WI38 (cell line): Measurements from ENCODE around the gene SLC35A5.
A peak's percentile ranks its signal among the peaks of the same experiment; 100 is the strongest.

Source experiments
- H3K4me3 ChIP-seq: 2 replicates; pipeline ENCODE4 v1.5.1; 2011; ENCODE audit warnings: low read depth, mild to moderate bottlenecking, control low read depth, low read length
- TF ChIP-seq, protein P1 (sequence below): IDR thresholded peaks from 2 replicates; pipeline ENCODE4 v1.5.1; 2012; ENCODE audit warnings: low read depth, mild to moderate bottlenecking, control low read depth, low read length

SLC35A5 gene

DNA sequence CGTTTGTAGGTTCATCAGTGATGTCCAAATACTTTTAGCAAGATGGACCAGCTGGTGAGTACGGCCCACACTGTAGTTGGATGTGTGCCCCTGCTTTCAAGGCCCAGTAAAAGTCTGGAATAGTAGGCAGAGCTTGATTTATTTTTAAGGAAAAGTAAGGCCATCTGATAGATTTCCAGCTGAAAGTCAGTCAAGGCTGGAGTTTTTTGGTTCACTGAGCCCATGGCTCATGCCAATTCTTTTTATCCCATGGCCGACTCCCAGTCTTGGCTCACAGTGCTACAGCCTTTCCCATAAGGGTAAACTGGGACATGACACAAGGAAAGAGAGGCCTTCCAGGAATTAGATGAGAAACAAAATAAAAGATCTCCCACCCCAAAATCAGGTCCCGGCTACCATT lies 65.6 kb downstream of the SLC35A5 start:
- no peak overlapping the region for H3K4me3 ChIP-seq
- TF ChIP-seq, protein P1, sequence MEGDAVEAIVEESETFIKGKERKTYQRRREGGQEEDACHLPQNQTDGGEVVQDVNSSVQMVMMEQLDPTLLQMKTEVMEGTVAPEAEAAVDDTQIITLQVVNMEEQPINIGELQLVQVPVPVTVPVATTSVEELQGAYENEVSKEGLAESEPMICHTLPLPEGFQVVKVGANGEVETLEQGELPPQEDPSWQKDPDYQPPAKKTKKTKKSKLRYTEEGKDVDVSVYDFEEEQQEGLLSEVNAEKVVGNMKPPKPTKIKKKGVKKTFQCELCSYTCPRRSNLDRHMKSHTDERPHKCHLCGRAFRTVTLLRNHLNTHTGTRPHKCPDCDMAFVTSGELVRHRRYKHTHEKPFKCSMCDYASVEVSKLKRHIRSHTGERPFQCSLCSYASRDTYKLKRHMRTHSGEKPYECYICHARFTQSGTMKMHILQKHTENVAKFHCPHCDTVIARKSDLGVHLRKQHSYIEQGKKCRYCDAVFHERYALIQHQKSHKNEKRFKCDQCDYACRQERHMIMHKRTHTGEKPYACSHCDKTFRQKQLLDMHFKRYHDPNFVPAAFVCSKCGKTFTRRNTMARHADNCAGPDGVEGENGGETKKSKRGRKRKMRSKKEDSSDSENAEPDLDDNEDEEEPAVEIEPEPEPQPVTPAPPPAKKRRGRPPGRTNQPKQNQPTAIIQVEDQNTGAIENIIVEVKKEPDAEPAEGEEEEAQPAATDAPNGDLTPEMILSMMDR, result no peak

DNA sequence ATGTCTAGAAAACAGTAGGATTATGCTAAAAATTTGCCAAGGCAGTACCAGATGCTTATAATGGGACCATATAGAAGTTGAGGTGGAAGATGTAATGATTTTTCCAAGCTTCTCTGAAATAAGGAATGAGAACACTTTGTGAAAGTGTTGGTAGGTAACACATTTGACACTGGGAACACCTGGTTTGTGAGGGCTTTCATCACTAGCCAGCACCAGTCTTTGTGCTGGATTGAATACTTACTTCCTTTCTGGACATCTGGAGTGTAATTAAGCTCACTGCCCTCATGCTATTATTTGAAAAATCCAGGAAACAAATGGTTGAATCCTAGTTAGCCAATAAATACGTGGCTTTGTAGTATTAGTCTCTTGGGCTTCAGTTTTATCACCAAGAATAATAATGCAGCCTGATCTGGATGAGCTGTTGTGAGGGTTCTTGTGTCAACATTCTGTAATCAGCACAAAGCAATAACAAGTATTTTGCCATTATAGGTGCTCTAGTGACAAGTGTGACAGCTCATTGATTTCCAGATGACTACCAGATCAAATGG lies 66.1 kb downstream of the SLC35A5 start:
- TF ChIP-seq, protein P1, result no peak
- no peak overlapping the region for H3K4me3 ChIP-seq

DNA sequence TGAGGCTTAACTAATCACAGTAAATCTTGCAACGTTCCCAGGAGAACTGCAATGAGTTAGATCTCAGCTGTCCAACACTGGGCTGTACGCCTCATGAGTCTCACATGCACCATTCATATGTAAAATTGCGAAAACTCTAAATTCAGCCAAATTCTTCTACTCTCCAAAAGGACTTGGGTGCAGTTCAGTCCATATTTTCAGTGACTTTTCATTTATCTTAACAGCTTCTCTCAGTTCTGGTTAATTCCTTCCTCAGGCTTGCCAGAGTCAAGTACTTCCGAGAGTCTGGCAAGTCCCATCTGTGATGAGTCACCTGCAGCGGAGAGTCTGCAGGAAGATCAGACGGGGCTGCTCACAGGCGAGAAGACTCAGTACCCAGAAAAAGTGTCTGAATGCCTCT lies 67.6 kb downstream of the SLC35A5 start:
- TF ChIP-seq, protein P1, result no peak
- H3K4me3 ChIP-seq, result no peak overlapping the region

DNA sequence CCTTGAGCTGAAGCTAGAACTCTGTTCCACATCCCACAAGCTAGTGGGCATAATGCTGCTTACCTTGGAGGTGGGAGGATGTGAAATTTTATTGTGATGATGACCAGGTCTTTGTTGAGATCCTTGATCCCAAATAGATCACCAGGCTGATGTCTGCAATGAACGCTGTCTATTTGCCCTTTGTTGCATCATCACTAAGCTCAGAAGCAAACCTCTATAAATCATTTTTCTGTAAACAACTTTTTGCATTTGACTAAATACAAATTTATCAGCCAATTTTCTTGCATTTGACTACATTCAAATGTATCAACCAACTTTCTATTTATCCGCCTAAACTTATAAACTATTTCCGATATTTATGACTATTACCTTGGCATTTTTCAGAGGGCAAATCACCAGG lies 69.4 kb downstream of the SLC35A5 start:
- H3K4me3 ChIP-seq, result no peak overlapping the region
- TF ChIP-seq, protein P1, result no peak

DNA sequence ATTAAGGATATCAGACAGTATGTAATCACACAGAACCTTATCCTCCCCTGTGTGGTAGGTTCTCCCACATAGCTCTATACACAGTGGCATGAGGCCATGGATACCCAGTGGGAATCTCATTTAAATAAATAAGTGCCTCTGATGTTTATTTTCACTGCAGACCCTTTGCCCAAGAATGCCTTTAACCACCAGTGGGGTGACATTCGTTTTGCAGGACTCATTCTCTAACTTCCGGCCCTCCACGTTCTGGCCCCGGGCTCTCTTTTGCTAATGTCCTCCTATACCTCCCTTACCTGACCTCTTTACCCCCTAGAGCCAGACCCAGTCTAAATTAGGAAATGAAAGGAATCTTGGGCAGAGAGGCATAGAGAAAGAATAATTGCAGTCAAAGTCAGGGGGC lies 70.8 kb downstream of the SLC35A5 start:
- no peak overlapping the region for H3K4me3 ChIP-seq
- TF ChIP-seq, protein P1, result no peak

DNA sequence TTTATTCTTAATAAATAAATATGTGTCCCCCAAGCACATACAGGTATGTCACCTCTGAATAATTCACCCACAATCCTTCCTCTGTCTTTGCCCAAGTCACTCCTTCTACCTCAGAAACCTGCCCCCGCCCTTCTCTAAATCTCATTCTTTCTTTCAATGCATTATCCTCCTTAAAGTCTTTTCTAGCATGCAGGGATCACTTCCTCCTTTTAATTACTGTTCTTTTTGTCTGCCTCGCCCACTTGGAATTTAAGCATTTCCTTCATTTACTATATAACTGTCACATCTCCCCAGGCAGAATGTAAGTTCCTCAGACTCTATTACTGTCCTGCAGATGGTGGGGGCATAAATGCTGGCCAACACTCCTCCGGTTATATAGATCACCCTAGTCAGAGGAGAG lies 71.3 kb downstream of the SLC35A5 start:
- TF ChIP-seq, protein P1, result no peak
- H3K4me3 ChIP-seq, result 0 out of 2 replicates have a peak overlapping the region, but pooled peaks have one; percentile 1

DNA sequence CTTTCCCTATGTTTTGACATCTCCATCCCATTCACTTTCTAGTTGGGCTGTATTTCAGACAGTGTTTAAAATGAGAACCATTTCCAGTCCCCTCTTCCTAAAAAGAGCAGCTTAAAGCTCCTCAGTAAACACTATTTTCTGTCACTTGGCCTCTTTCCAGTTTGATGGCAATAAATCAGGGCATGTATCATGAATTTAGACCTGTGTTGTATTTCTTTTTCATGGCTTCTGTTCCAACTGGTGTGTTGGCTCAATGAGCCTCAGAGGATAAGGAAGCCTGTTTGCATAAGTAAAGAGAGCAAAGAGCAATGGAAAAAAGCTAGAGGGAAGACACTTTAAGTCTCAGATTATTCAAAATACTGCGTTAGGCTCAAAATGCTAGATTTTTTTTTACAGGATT lies 71.9 kb downstream of the SLC35A5 start:
- TF ChIP-seq, protein P1, result no peak
- no peak overlapping the region for H3K4me3 ChIP-seq
